Measurements from ENCODE around the gene PFKP. TPM values are rescaled to one million over a fixed set of nuclear protein-coding genes. Genes with fewer than 3 reads are reported as not detected.

PFKP gene
- total and polyA plus RNA-seq, 5 donors from 2014 or later = 43.1 to 103 (median 52.3) TPM

DNA sequence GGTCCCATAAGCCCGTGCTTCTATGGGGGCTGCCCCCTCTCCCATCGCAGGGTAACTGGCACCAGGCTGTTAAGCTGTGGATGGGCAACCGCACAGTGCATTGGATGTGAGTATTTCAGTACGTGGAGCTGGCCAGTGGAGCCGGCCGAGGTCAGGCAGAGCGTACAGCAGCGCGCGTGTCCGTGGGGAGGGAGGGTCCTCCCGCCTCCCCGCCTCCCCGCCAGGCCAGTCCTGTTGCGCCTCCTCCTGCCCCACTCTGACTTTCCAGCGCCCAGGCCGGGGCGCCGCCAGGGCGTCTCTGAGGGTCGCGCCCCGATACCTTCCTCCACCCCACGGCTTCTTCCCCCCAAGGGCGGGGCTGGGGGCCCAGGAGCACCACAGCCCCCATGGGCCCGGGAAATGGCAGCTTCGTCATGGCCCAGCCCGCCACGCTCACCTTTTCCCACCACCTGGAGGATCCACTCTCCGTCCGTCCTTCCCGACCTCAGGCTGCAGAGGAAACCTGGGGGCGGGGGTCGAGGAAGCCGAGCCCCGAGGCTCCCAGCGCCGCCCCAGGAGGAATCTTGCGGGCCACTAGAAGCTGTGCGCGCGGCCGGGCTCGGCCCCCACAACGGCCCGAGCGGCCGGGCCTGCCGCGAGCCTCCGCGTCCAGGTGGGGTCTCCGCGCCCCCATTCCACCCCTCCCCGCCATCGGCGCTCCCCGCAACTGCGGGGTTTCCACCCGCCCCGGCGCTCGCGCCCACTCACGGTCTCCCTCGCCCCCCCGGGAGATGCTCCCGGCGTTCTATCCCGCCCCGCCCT, 831 bp upstream of the PFKP start:
- no peaks in the 10 kb centered on the region for H3K9me3 Mint-ChIP-seq
- no peak for ATAC-seq (ENCODE audit: low read depth in 2 of 2)
- H3K27me3 Mint-ChIP-seq = no peaks in the 10 kb centered on the region
- peak overlapping the region; percentile 83 to 93 (median 88) for H3K4me3 Mint-ChIP-seq
- H3K4me1 ChIP-seq (ENCODE audit: control insufficient read depth, insufficient read depth, low read length, poor library complexity, severe bottlenecking) = peaks cover 22% of the 10 kb centered on the region
- peak overlapping the region in 1 of 3 donors; percentile 51 for H3K27ac Mint-ChIP-seq
- no peaks in the 10 kb centered on the region for H3K9me3 ChIP-seq (ENCODE audit: control insufficient read depth in 2 of 2, low read length in 2 of 2)
- DNase-seq = no peak
- H3K27ac ChIP-seq (ENCODE audit: insufficient read depth, low read length, poor library complexity, severe bottlenecking) = no peak overlapping the region
- peaks cover 2% of the 10 kb centered on the region for H3K36me3 ChIP-seq (ENCODE audit: control insufficient read depth, insufficient read depth, low read length)
- H3K27me3 ChIP-seq (ENCODE audit: control insufficient read depth, insufficient read depth, low read length) = no peaks in the 10 kb centered on the region
- H3K4me1 Mint-ChIP-seq = peaks cover 13 to 25% (median 16%) of the 10 kb centered on the region in 4 donors
- H3K4me3 ChIP-seq (ENCODE audit: low read depth, low read length) = no peak overlapping the region
- H3K36me3 Mint-ChIP-seq = no peaks in the 10 kb centered on the region

DNA sequence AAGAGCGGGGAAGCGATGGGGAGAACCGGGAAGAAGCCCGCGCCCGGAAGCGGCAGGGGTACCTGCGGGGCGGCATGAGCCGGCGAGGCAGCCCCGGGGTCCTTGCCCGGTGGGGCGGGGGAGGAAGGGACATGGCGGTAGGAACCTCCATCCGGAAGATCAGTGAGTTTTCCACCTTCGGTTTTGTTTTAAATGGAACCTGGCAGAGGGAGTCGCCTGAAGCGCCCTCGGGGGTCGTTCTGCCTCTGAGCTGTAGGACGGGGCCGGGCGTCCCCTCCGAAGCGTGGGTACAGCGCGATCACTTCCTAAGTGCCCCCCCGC, 471 bp downstream of the PFKP start:
- H3K27ac ChIP-seq (ENCODE audit: insufficient read depth, low read length, poor library complexity, severe bottlenecking) = peak overlapping the region; percentile 61
- H3K4me3 Mint-ChIP-seq = peak overlapping the region; percentile 89 to 97 (median 93)
- no peaks in the 10 kb centered on the region for H3K27me3 ChIP-seq (ENCODE audit: control insufficient read depth, insufficient read depth, low read length)
- H3K36me3 ChIP-seq (ENCODE audit: control insufficient read depth, insufficient read depth, low read length) = peaks cover 2% of the 10 kb centered on the region
- H3K27ac Mint-ChIP-seq = peak overlapping the region; percentile 51 to 62 (median 60)
- H3K9me3 Mint-ChIP-seq = no peaks in the 10 kb centered on the region
- peaks cover 22% of the 10 kb centered on the region for H3K4me1 ChIP-seq (ENCODE audit: control insufficient read depth, insufficient read depth, low read length, poor library complexity, severe bottlenecking)
- H3K4me3 ChIP-seq (ENCODE audit: low read depth, low read length) = peak overlapping the region; percentile 57
- ATAC-seq (ENCODE audit: low read depth in 2 of 2) = no peak
- no peaks in the 10 kb centered on the region for H3K36me3 Mint-ChIP-seq
- no peaks in the 10 kb centered on the region for H3K9me3 ChIP-seq (ENCODE audit: control insufficient read depth in 2 of 2, low read length in 2 of 2)
- H3K4me1 Mint-ChIP-seq = peaks cover 13 to 38% (median 25%) of the 10 kb centered on the region in 4 donors
- DNase-seq = no peak
- H3K27me3 Mint-ChIP-seq = no peaks in the 10 kb centered on the region

DNA sequence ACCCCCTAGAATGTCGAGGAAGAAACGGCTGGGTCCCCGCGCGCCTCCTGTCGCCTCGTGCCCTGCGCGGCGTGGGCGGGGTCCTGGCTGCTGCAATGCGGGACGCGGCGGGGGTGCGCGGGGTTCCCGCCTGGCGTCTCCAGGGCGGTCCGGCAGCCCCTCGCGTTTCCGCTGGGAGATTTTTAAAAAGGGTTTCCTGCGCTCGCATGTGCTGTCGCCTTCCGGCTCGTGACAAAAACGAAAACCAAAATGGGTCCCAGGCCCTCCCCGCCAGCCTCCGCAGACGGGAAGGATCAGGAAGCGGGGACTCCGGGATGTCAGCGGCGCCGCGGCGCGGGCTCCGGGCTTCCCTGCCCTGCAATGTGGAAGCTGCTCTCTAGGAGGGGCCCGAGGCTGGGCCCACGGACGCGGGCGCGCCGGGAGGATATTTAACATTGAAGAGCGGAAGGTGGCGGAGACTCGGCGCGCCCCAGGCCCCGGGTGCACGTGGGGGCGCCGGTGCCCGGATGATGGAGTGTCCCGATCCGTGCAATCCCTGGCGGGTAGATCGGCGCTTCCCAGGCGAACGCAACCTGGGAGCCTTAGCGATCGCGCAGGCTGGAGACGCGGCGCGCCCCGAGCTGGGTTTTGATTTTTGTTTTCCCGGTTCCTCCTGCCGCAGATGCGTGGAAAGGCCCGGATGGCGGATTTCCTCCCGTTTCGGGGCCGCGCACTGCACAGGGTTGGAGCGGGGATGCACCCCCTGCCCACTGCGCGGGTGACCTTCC, 1.0 kb downstream of the PFKP start:
- H3K27me3 Mint-ChIP-seq = no peaks in the 10 kb centered on the region
- H3K27ac Mint-ChIP-seq = peak overlapping the region; percentile 60 to 81 (median 62)
- Histone ChIP-seq H3K4me3 (ENCODE audit: low read depth, low read length) (peak overlapping the region; percentile 26), H3K36me3 (ENCODE audit: control insufficient read depth, insufficient read depth, low read length) (peaks cover 2% of the 10 kb centered on the region), H3K4me1 (ENCODE audit: control insufficient read depth, insufficient read depth, low read length, poor library complexity, severe bottlenecking) (peaks cover 22% of the 10 kb centered on the region), H3K27ac (ENCODE audit: insufficient read depth, low read length, poor library complexity, severe bottlenecking) (peak overlapping the region; percentile 61), H3K9me3 (ENCODE audit: control insufficient read depth in 2 of 2, low read length in 2 of 2) (no peaks in the 10 kb centered on the region), H3K27me3 (ENCODE audit: control insufficient read depth, insufficient read depth, low read length) (no peaks in the 10 kb centered on the region)
- H3K4me3 Mint-ChIP-seq = peak overlapping the region; percentile 89 to 97 (median 93)
- DNase-seq = peak; percentile 40 to 78 (median 55)
- peak; percentile 33 to 37 for ATAC-seq (ENCODE audit: low read depth in 2 of 2)
- no peaks in the 10 kb centered on the region for H3K36me3 Mint-ChIP-seq
- no peaks in the 10 kb centered on the region for H3K9me3 Mint-ChIP-seq
- H3K4me1 Mint-ChIP-seq = peaks cover 13 to 41% (median 28%) of the 10 kb centered on the region in 4 donors

DNA sequence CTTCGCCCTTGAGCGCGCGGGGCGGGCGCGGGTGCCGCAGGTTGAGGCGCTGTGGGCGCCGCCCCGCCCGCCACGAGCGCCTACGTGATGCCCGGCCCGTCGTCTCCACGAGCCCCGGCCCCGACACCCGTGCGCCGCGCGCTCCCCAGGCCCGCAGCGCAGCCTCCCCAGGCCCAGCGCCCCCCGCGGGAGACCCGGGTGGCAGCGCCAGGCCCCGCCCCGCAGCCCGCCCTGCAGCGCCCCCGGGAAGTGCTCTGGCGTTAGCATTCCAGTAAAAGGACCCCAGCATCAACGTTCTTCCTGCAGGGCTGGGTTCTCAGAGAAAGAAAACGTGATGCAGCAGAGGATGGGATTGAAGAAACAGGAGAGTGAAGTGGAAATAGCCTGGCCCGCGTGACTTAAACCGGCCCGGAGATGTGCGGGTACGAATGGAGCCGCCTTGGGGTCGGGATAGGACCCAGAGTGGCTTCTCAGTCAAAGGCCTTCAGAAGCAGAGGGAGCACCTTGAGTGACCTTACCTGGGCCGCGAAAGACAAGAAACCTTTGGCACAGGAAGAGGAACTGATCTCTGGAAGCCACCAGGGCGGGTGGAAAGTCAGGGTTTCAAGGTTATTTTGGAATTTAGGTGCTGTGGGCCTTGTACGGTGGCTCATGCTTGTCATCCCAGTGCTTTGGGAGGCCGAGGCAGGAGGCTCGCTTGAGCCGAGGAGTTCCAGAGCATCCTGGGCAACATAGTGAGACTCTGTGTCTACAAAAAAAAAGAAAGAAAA, 1.8 kb downstream of the PFKP start:
- Mint-ChIP-seq H3K27ac (peak overlapping the region in 1 of 3 donors; percentile 3), H3K36me3 (no peaks in the 10 kb centered on the region), H3K9me3 (no peaks in the 10 kb centered on the region), H3K4me3 (peak overlapping the region; percentile 89 to 94 (median 93)), H3K27me3 (no peaks in the 10 kb centered on the region), H3K4me1 (peaks cover 13 to 48% (median 30%) of the 10 kb centered on the region in 4 donors)
- peaks cover 22% of the 10 kb centered on the region for H3K4me1 ChIP-seq (ENCODE audit: control insufficient read depth, insufficient read depth, low read length, poor library complexity, severe bottlenecking)
- no peaks in the 10 kb centered on the region for H3K9me3 ChIP-seq (ENCODE audit: control insufficient read depth in 2 of 2, low read length in 2 of 2)
- no peak overlapping the region for H3K27ac ChIP-seq (ENCODE audit: insufficient read depth, low read length, poor library complexity, severe bottlenecking)
- peak in 2 of 3 donors; percentile 8 to 31 for DNase-seq
- H3K27me3 ChIP-seq (ENCODE audit: control insufficient read depth, insufficient read depth, low read length) = no peaks in the 10 kb centered on the region
- peaks cover 2% of the 10 kb centered on the region for H3K36me3 ChIP-seq (ENCODE audit: control insufficient read depth, insufficient read depth, low read length)
- ATAC-seq (ENCODE audit: low read depth in 2 of 2) = peak; percentile 6 to 7
- H3K4me3 ChIP-seq (ENCODE audit: low read depth, low read length) = peak overlapping the region; percentile 50

DNA sequence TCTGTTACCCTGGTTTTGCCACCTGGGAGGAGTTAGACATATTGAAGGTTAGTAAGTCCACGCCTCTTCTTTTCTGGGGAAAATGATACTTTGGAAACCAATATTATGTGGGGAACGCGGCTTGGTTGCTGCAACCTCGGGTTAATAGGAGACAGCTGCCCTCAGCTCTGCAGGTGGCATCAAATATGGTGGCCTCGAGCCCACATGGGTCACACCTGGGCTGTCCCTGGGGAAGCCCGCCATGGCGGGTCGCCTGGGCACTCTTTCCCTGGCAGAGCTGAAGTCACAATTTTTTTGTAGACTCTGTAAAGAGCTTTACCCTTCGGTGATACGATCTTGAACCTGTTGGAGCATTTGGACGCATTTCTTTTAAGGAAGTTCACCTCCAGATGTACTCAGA, 2.5 kb downstream of the PFKP start:
- Mint-ChIP-seq H3K9me3 (no peaks in the 10 kb centered on the region), H3K4me1 (peaks cover 13 to 54% (median 37%) of the 10 kb centered on the region in 4 donors), H3K27ac (peak overlapping the region in 1 of 3 donors; percentile 66), H3K27me3 (no peaks in the 10 kb centered on the region), H3K4me3 (peak overlapping the region; percentile 85 to 94 (median 89)), H3K36me3 (peaks cover 4% of the 10 kb centered on the region)
- Histone ChIP-seq H3K4me1 (ENCODE audit: control insufficient read depth, insufficient read depth, low read length, poor library complexity, severe bottlenecking) (peaks cover 22% of the 10 kb centered on the region), H3K36me3 (ENCODE audit: control insufficient read depth, insufficient read depth, low read length) (peaks cover 2% of the 10 kb centered on the region), H3K9me3 (ENCODE audit: control insufficient read depth in 2 of 2, low read length in 2 of 2) (no peaks in the 10 kb centered on the region), H3K27me3 (ENCODE audit: control insufficient read depth, insufficient read depth, low read length) (no peaks in the 10 kb centered on the region), H3K27ac (ENCODE audit: insufficient read depth, low read length, poor library complexity, severe bottlenecking) (no peak overlapping the region), H3K4me3 (ENCODE audit: low read depth, low read length) (peak overlapping the region; percentile 42)
- DNase-seq = no peak
- ATAC-seq (ENCODE audit: low read depth in 2 of 2) = no peak

DNA sequence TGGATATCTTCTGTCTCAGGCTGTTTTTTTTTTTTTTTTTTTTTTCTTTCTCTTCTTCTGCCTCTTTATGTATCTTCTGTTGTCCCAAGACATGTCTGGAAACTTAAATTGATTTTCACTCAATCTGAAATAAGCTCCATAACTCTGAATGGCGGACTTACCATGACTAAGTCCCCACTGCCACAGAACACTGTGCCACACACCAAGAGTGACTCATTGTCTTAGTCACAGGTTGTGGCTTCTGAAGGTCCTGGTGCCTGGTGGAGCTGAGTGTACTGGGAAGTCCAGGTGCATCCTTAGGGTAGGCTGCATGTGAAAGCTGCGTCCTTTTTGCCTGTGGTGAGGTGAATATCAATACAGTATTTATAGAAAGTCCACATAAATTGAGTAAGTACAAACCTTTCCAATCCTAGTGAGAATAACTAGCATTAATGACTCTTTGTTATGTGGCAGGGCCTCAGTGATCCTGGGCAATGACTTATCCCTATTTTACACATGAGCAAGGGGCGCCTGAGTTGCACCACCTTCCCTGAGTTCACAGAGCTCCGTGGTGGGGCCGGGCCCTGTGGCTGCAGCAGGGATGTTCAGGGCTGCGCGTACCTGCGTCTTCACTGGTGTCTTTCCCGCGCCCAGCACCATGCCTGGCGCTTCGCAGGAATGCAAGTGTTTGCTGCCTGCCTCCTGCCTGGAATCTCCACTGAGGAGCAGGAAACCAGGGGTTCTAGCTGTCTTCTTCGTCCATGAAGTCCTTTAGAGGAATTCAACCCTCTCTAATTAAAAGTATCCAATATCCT, 4.3 kb downstream of the PFKP start:
- peaks cover 2% of the 10 kb centered on the region for H3K36me3 ChIP-seq (ENCODE audit: control insufficient read depth, insufficient read depth, low read length)
- H3K4me3 ChIP-seq (ENCODE audit: low read depth, low read length) = no peak overlapping the region

More for the DNA sequence above, 4.3 kb downstream of the PFKP start:
- Mint-ChIP-seq H3K4me1 (peaks cover 13 to 60% (median 45%) of the 10 kb centered on the region in 4 donors), H3K4me3 (peak overlapping the region in 3 of 4 donors; percentile 22 to 93 (median 64)), H3K27me3 (no peaks in the 10 kb centered on the region), H3K27ac (no peak overlapping the region), H3K9me3 (no peaks in the 10 kb centered on the region), H3K36me3 (peaks cover 6% of the 10 kb centered on the region)
- Histone ChIP-seq H3K27ac (ENCODE audit: insufficient read depth, low read length, poor library complexity, severe bottlenecking) (no peak overlapping the region), H3K27me3 (ENCODE audit: control insufficient read depth, insufficient read depth, low read length) (no peaks in the 10 kb centered on the region), H3K4me1 (ENCODE audit: control insufficient read depth, insufficient read depth, low read length, poor library complexity, severe bottlenecking) (peaks cover 17% of the 10 kb centered on the region), H3K9me3 (ENCODE audit: control insufficient read depth in 2 of 2, low read length in 2 of 2) (no peaks in the 10 kb centered on the region)
- DNase-seq (peak in 1 of 3 donors; percentile 47), ATAC-seq (ENCODE audit: low read depth in 2 of 2) (peak; percentile 24 to 47)

Measured in CD4-positive, CD25-positive, alpha-beta regulatory T cell (primary cell).